Fibroblast of villous mesenchyme (primary cell): ENCODE data around the gene TUBGCP6. TPM values are rescaled to one million over a fixed set of nuclear protein-coding genes. Genes with fewer than 3 reads are reported as not detected.
A peak's percentile ranks its signal among the peaks of the same experiment; 100 is the strongest.
"Not testable (repeated sequence)": the region's sequence is repeated elsewhere in the genome, so short reads cannot be mapped to it uniquely, and the experiment has no call there.

Experiments
- DNase-seq: peaks from one replicate; pipeline ENCODE4 v3.0.0-alpha.2; 2010; ENCODE audit warnings: low read depth
- H3K4me3 ChIP-seq: 2 replicates; pipeline ENCODE4 v1.5.1; 2011; ENCODE audit warnings: low read depth, mild to moderate bottlenecking, low read length
- total RNA-seq: library from RNA; depleted of rRNA; stranded (reverse); fragments of >200 nt; gene quantifications from 2 replicates; pipeline ENCODE4 v1.2.3, GENCODE V29; 2012
- TF ChIP-seq, protein P1 (sequence below): IDR thresholded peaks from 2 replicates; pipeline ENCODE4 v1.5.1; 2012; ENCODE audit warnings: low read depth, mild to moderate bottlenecking, low read length; ENCODE audit not compliant: insufficient read depth

The TUBGCP6 gene
- total RNA-seq, 1 donor: 32.4 TPM

DNA sequence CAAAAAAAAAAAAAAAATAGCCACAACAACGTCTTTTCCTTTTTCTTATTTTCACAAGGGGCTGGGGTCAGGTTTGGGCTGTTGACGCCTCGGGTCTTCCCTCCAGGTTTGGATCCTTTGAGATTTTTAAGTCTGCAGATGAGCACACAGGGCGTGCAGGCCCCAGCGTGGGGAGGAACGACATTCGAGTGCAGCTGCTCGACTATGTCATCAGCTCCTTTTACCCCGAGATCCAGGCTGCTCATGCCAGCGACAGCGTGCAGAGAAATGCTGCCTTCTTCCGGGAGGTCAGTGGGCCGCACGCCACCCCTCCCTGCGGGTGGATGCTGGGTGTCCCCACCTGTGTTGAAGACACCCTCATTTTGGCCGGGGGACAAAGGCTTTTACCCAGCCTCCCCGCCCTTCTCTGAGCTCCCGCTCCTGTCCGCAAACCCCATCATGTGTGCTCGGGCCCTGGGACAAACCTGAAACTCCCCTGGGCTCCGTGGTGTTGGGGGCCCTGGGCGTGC is 36.3 kb downstream of the TUBGCP6 start:
- H3K4me3 ChIP-seq: no peak overlapping the region
- no peak for DNase-seq
- TF ChIP-seq, protein P1, sequence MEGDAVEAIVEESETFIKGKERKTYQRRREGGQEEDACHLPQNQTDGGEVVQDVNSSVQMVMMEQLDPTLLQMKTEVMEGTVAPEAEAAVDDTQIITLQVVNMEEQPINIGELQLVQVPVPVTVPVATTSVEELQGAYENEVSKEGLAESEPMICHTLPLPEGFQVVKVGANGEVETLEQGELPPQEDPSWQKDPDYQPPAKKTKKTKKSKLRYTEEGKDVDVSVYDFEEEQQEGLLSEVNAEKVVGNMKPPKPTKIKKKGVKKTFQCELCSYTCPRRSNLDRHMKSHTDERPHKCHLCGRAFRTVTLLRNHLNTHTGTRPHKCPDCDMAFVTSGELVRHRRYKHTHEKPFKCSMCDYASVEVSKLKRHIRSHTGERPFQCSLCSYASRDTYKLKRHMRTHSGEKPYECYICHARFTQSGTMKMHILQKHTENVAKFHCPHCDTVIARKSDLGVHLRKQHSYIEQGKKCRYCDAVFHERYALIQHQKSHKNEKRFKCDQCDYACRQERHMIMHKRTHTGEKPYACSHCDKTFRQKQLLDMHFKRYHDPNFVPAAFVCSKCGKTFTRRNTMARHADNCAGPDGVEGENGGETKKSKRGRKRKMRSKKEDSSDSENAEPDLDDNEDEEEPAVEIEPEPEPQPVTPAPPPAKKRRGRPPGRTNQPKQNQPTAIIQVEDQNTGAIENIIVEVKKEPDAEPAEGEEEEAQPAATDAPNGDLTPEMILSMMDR: no peak

DNA sequence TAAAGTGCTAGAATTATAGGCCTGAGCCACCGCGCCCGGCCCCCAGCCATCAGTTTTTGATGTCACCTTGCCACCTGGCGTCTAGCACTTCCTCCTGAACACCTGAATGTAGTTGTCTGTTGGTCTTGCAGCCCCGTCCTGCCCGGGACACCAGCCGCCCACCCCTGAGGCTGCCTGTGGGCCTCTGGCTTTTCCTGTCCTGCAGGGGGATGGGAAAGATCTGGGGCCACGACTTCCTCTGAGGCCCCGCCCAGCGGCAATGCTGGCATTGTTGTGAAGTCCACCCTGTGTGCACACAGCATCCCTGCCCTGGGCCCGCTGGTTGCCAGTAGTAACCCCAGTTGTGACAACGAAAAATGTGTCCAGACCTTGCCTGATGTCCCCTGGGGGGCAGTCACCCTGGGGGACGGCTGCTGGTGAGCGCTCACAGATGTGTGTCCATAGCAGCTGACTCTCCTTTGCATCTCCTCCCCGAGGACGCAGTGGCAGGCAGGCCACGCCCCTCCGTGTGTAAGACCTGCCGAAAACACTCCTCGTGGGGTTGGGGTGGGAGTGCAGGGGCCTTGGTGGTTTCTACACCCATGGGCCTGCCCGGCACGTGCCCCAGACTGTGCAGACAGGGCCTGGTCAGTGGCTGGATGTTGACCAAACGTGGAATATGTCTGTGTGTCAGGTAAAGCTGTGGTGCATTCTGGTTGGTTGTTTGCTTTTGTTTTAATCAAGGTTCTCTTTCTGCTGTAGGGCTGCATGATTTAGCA is 37.3 kb downstream of the TUBGCP6 start:
- no peak for DNase-seq
- TF ChIP-seq, protein P1: no peak
- no peak overlapping the region for H3K4me3 ChIP-seq

DNA sequence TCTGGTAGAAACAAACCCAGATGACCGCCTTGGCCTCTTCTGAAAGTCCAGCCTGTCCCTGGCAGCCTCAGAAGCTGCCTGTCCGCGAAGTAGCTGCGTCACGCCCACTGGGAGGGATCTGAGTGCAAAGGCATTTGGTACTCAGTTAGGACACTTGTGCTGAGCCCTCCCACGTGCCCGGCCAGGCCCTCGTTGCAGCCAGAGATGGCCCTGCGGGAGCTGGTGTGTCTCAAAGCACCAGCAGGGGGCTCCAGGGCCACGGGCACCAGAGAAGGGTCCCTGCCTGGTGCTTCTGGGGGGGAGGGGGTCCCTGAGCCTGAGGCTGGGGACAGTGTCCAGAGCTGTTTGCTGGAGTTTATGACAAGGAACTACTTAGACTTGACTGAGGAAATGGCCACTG is 38.2 kb downstream of the TUBGCP6 start:
- H3K4me3 ChIP-seq: no peak overlapping the region
- TF ChIP-seq, protein P1: peak; percentile 75
- DNase-seq: peak; percentile 87

DNA sequence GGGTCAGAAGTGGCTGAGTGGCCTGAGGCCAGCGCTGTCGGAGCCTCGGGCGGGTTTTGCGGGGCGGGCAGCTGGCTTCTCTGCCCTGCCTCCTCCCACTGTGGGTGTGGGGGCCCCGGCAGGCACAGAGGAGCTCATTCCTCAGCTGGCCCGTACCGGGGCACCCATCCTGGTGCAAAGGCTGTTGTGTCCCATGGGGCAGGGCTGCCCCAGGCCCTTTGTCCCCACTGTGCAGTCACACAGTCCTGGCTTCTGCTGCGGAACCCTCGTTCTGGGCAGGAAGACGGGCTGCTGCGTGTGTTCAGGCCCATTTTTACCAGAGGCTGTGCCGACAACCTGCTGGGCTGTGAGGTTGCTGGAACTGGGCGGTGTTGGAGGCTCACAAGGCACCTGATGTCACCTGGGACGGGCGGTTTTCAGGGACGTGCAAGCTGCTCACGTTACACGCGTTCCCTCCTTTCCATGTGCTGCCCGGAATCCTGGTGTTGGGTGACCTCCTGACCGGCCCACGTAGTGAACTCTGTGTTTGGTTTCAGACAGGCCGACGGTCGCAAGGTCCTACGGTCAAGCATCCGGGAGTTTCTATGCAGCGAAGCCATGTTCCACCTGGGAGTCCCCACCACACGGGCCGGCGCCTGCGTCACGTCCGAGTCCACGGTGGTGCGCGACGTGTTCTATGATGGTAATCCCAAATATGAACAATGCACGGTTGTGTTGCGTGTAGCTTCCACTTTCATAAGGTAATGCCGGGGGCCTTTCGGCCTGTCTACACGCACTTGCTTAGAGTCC is 38.8 kb downstream of the TUBGCP6 start:
- no peak overlapping the region for H3K4me3 ChIP-seq
- TF ChIP-seq, protein P1: no peak
- no peak for DNase-seq

DNA sequence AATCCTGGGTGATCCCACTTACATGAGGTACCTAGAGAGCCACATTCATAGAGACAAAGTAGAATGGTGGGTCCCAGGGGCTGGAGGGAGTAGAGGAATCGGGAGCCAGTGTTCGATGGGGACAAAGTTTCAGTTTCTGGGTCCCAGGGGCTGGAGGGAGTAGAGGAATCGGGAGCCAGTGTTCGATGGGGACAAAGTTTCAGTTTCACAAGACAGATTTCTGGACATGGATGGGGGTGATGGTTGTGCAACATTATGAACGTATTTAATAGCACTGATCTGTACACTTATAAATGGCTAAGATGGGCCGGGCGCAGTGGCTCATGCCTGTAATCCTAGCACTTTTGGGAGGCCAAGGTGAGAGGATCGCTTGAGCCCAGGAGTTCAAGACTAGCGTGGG is 39.8 kb downstream of the TUBGCP6 start:
- H3K4me3 ChIP-seq, DNase-seq: not testable (repeated sequence)

DNA sequence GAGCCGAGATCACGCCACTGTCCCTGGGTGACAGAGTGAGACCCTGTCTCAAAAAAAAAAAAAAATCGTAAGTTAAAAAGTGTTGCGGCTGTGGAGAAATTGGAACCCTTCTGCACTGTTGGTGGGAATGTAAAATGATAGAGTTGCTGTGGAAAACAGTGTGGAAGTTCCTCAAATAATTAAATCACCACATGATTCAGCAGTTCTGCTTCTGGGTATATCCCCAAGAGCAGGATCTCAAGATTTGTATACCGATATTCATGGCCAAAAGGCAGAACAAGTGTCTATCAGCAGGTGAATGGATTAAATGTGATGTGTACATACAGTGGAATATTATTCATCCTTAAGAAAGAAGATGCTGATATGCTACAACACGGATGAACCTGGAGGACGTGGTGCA is 40.3 kb downstream of the TUBGCP6 start:
- TF ChIP-seq, protein P1: no peak
- H3K4me3 ChIP-seq: no peak overlapping the region
- DNase-seq: no peak

DNA sequence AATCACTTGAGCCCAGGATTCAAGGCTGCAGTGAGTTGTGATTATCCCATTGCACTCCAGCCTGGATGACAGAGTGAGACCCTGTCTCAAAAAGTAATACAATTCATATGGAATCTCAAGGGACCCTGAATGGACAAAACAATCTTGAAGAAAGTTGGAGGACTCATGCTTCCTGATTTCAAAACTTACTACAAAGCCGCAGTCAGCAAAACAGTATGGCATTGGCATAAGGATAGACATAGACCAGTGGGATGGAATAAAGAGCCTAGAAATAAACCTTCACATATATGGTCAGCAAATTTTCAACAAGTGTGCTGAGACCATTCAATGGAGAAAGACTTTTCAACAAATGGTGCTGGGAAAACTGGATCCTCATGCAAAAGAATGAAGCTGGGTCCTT is 41.5 kb downstream of the TUBGCP6 start:
- TF ChIP-seq, protein P1: no peak
- DNase-seq: no peak
- no peak overlapping the region for H3K4me3 ChIP-seq
